SH-SY5Y (cell line): ENCODE data around the gene PTDSS2.

ENCODE experiments used
- GATA2 ChIP-seq: IDR thresholded peaks from 2 replicates; pipeline ENCODE4 v1.6.1; 2011; ENCODE audit warnings: mild to moderate bottlenecking, low read depth, low read length
- GATA3 ChIP-seq: IDR thresholded peaks from 2 replicates; pipeline ENCODE4 v1.6.1; 2011; ENCODE audit warnings: low read depth, mild to moderate bottlenecking, low read length, moderate library complexity

GRCh38 chr11:532527-532985, 82.5 kb downstream of the PTDSS2 start:
- TF ChIP-seq GATA3, result no peak
- TF ChIP-seq GATA2, result no peak
